Measurements from ENCODE around the gene PRG2. TPM values are rescaled to one million over a fixed set of nuclear protein-coding genes. Genes with fewer than 3 reads are reported as not detected.

Gene PRG2
- total and polyA plus RNA-seq, 9 of the 15 experiments (the other 6 are each of a cell fraction or from before 2014, with no cell fraction given), result 1.8 to 78.0 (median 26.6) TPM

GRCh38 chr11:57353036-57353435 lies 37.4 kb downstream of the PRG2 start (continued):
- no peak for TF ChIP-seq HDAC8 (tag; IDR thresholded peaks at IDR 0.05)
- TF ChIP-seq ARID3A (IDR thresholded peaks at IDR 0.05; ENCODE audit: borderline replicate concordance, low read depth, low read length), result no peak
- peak; percentile 28; the same call in 1 of the 2 replicates for TF ChIP-seq ARID1B (IDR thresholded peaks at IDR 0.05)
- TF ChIP-seq MBD1 (CRISPR knock-in tag; IDR thresholded peaks at IDR 0.05), result no peak
- TF ChIP-seq TBP (optimal IDR thresholded peaks at IDR 0.05; ENCODE audit: low read depth, low read length), result peak; percentile 13
- TF ChIP-seq EWSR1 (IDR thresholded peaks at IDR 0.05; ENCODE audit: borderline replicate concordance, low read depth, partially characterized antibody), result no peak
- no peak for TF ChIP-seq ZNF436 (CRISPR knock-in tag; IDR thresholded peaks at IDR 0.05)
- no peak for TF ChIP-seq ZBTB49 (CRISPR knock-in tag; IDR thresholded peaks at IDR 0.05; ENCODE audit: borderline replicate concordance)
- TF ChIP-seq TAF7 (tag; IDR thresholded peaks at IDR 0.05), result no peak
- TF ChIP-seq HNRNPLL (IDR thresholded peaks at IDR 0.05; ENCODE audit: low read depth, low read length, poor library complexity, severe bottlenecking), result peak; percentile 89
- no peak for TF ChIP-seq ID3 (CRISPR knock-in tag; IDR thresholded peaks at IDR 0.05)
- TF ChIP-seq ID3 (tag; IDR thresholded peaks at IDR 0.05), result no peak
- no peak for TF ChIP-seq ZBTB7A (IDR thresholded peaks at IDR 0.05; ENCODE audit: borderline replicate concordance, control insufficient read depth, low read depth, low read length)
- TF ChIP-seq TCF3 (CRISPR knock-in tag; IDR thresholded peaks at IDR 0.05), result 0 out of 2 replicates have a peak, but pooled peaks have one; percentile 10
- no peak for TF ChIP-seq NFIC (IDR thresholded peaks at IDR 0.05)
- TF ChIP-seq CREB5 (CRISPR knock-in tag; IDR thresholded peaks at IDR 0.05), result no peak
- TF ChIP-seq THRB (CRISPR knock-in tag; conservative IDR thresholded peaks at IDR 0.05), result no peak
- TF ChIP-seq KLF6 (CRISPR knock-in tag; IDR thresholded peaks at IDR 0.05; ENCODE audit: borderline replicate concordance), result no peak
- no peak for TF ChIP-seq CBX3 (IDR thresholded peaks at IDR 0.05; ENCODE audit: borderline replicate concordance in 1 of 2, low read length in 2 of 2)

All from K562 (cell line).